ENCODE data around the gene DIP2C.
A peak's percentile ranks its signal among the peaks of the same experiment; 100 is the strongest.
"Not testable (repeated sequence)": the region's sequence is repeated elsewhere in the genome, so short reads cannot be mapped to it uniquely, and the experiment has no call there.

DIP2C gene

GRCh38 chr10:491667-492424, 197.6 kb downstream of the DIP2C start:
- no peak for DNase-seq

GRCh38 chr10:490891-491571, 198.4 kb downstream of the DIP2C start:
- DNase-seq, result peak in 8 of 14 donors; percentile 35 to 59 (median 44)

- DNase-seq, result no peak
Measured at GRCh38 chr10:490256-490655, 199.2 kb downstream of the DIP2C start.

- DNase-seq, result peak in 1 of 14 donors; percentile 29
Measured at GRCh38 chr10:489330-489729, 200.1 kb downstream of the DIP2C start.

GRCh38 chr10:488933-489215, 200.6 kb downstream of the DIP2C start:
- no peak for DNase-seq

- no peak for DNase-seq
Measured at GRCh38 chr10:488081-488932, 201.2 kb downstream of the DIP2C start.

- DNase-seq, result no peak
Measured at GRCh38 chr10:486666-487322, 202.7 kb downstream of the DIP2C start.

- DNase-seq, result no peak
Measured at GRCh38 chr10:486206-486605, 203.3 kb downstream of the DIP2C start.

GRCh38 chr10:485776-486175, 203.7 kb downstream of the DIP2C start:
- DNase-seq, result no peak

GRCh38 chr10:484925-485661, 204.4 kb downstream of the DIP2C start:
- peak in 1 of 14 donors; percentile 42 for DNase-seq

GRCh38 chr10:484441-484924, 205.0 kb downstream of the DIP2C start:
- peak in 2 of 14 donors; percentile 26 to 32 for DNase-seq

- DNase-seq, result no peak
Measured at GRCh38 chr10:483261-483660, 206.2 kb downstream of the DIP2C start.

GRCh38 chr10:482848-483247, 206.6 kb downstream of the DIP2C start:
- no peak for DNase-seq

- no peak for DNase-seq
Measured at GRCh38 chr10:482051-482501, 207.4 kb downstream of the DIP2C start.

GRCh38 chr10:481628-482027, 207.8 kb downstream of the DIP2C start:
- no peak for DNase-seq

GRCh38 chr10:480928-481552, 208.4 kb downstream of the DIP2C start:
- DNase-seq, result no peak

GRCh38 chr10:480498-480927, 209.0 kb downstream of the DIP2C start:
- DNase-seq, result no peak

GRCh38 chr10:479706-480497, 209.6 kb downstream of the DIP2C start:
- not testable (repeated sequence) for DNase-seq

GRCh38 chr10:478471-479245, 210.8 kb downstream of the DIP2C start:
- no peak for DNase-seq

GRCh38 chr10:477620-478019, 211.8 kb downstream of the DIP2C start:
- no peak for DNase-seq

All from C1 segment of cervical spinal cord (tissue), 14 donors.